Retinal pigment epithelial cell (primary cell): Measurements from ENCODE around the gene ZNF580.
A peak's percentile ranks its signal among the peaks of the same experiment; 100 is the strongest.

Experiments
- DNase-seq: peaks from one replicate; pipeline ENCODE4 v3.0.0-alpha.2; 2010; ENCODE audit warnings: low read depth
- H3K4me3 ChIP-seq: 2 replicates; pipeline ENCODE4 v1.5.1; 2011; ENCODE audit warnings: mild to moderate bottlenecking, low read length, control low read depth, moderate library complexity
- TF ChIP-seq, protein P1 (sequence below): conservative IDR thresholded peaks from 2 replicates; pipeline ENCODE4 v1.5.1; 2011; ENCODE audit warnings: low read depth, low read length, control low read depth, inconsistent platforms

Gene ZNF580

GRCh38 chr19:55635856-55636440, 4.9 kb upstream of the ZNF580 start:
- TF ChIP-seq, protein P1, sequence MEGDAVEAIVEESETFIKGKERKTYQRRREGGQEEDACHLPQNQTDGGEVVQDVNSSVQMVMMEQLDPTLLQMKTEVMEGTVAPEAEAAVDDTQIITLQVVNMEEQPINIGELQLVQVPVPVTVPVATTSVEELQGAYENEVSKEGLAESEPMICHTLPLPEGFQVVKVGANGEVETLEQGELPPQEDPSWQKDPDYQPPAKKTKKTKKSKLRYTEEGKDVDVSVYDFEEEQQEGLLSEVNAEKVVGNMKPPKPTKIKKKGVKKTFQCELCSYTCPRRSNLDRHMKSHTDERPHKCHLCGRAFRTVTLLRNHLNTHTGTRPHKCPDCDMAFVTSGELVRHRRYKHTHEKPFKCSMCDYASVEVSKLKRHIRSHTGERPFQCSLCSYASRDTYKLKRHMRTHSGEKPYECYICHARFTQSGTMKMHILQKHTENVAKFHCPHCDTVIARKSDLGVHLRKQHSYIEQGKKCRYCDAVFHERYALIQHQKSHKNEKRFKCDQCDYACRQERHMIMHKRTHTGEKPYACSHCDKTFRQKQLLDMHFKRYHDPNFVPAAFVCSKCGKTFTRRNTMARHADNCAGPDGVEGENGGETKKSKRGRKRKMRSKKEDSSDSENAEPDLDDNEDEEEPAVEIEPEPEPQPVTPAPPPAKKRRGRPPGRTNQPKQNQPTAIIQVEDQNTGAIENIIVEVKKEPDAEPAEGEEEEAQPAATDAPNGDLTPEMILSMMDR, result no peak
- no peak for DNase-seq
- peak overlapping the region; percentile 99 for H3K4me3 ChIP-seq

DNA sequence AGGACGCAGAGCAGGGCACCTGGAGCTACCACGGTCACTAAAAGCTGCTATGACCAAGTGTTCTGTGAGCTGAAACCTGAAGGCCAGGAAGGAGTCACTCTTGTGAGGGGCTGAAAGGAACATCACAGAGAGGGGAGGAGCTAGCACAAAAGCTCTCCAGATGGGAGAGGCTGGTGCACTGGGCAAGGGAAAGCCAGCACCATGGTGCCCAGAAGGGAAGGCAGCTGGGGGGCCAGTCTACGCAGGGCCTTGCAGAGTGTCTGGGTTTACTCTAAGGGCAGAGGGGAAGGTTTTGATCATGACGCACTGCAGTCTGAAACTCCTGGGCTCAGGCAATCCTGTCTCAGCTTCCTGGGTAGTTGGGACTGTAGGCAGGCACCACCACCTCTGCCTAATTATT, 4.1 kb upstream of the ZNF580 start:
- TF ChIP-seq, protein P1, result no peak
- H3K4me3 ChIP-seq, result no peak overlapping the region
- DNase-seq, result no peak

- no peak overlapping the region for H3K4me3 ChIP-seq
- TF ChIP-seq, protein P1, result no peak
- DNase-seq, result no peak
Measured at GRCh38 chr19:55637534-55637933, 3.3 kb upstream of the ZNF580 start.

GRCh38 chr19:55638864-55639359, 1.9 kb upstream of the ZNF580 start:
- TF ChIP-seq, protein P1, result peak; percentile 56
- DNase-seq, result no peak
- no peak overlapping the region for H3K4me3 ChIP-seq

- peak; percentile 41 for DNase-seq
Measured at GRCh38 chr19:55640043-55640576, 692 bp upstream of the ZNF580 start.

DNA sequence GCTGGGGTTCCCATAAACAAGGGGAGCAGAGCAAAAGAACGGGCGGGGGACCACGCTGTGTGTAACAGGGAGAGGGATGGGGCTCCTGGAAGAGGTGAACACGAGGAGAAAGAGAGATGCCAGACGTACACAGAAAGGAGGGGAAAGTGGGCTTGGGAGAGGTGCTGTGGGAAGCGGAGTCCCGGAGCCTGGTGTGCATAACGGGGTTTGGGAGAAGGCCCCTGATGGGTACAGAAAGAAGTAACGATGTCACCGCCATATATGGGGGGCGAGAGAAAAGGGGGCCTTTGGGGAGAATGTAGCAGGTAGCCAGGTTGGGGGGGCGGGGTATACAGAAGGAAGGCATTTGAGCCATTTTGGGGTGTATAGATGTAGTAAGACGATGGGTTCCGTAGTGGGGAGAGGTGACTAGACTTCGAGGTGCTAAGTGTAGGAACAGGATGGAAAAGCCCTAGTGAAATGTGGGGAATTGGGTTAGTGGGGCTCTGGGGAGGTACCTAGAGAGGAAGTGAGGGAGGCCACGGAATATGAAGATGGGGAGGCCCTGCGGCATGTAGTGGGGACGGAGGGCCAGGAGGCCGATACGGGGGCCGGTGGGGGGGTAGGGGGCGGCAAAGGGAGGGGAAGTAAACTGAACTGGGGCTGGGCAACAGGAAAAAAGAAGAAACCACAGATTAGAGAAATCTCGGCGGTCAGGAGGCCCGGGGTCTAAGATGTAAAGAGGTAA, 787 bp downstream of the ZNF580 start:
- no peak for DNase-seq
- TF ChIP-seq, protein P1, result no peak
- H3K4me3 ChIP-seq, result peak overlapping the region; percentile 76

More at GRCh38 chr19:55640043-55640576, 692 bp upstream of the ZNF580 start:
- H3K4me3 ChIP-seq, result peak overlapping the region; percentile 76
- TF ChIP-seq, protein P1, result peak; percentile 63
